KBM-7 (cell line): ENCODE data around the gene CDKL4.
A peak's percentile ranks its signal among the peaks of the same experiment; 100 is the strongest.
"Not testable (repeated sequence)": the region's sequence is repeated elsewhere in the genome, so short reads cannot be mapped to it uniquely, and the experiment has no call there.

Experiments
- DNase-seq: peaks from one replicate; pipeline ENCODE4 v3.0.0-alpha.2; 2015
- in situ Hi-C: fragments of 300-500 bp; cut with MboI; formaldehyde crosslinking; loops from 2 replicates; pipeline ENCODE4 v1.14.3; 2020; ENCODE audit warnings: low sequenced_read_pairs, low pct_unique_long_range_greater_than_20kb, mixed read lengths

CDKL4 gene

DNA sequence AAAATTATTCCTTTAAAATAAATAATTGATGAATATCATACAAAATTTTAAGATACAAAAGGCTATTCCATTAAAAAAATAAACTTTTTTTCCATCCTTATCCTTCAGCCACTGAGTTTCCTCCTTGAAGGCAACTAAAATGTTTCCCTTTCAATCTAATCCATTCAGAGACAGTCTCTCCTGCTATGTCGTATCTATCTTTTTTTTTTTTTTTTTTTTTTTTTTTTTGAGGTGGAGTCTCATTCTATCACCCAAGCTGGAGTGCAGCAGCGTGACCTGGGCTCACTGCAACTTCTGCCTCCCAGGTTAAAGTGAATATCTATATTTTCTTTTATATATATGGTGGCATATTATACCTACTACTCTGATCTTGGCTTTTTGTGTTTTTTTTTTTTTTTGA lies 91.3 kb downstream of the CDKL4 start:
- in situ Hi-C loops: no loop called here

DNA sequence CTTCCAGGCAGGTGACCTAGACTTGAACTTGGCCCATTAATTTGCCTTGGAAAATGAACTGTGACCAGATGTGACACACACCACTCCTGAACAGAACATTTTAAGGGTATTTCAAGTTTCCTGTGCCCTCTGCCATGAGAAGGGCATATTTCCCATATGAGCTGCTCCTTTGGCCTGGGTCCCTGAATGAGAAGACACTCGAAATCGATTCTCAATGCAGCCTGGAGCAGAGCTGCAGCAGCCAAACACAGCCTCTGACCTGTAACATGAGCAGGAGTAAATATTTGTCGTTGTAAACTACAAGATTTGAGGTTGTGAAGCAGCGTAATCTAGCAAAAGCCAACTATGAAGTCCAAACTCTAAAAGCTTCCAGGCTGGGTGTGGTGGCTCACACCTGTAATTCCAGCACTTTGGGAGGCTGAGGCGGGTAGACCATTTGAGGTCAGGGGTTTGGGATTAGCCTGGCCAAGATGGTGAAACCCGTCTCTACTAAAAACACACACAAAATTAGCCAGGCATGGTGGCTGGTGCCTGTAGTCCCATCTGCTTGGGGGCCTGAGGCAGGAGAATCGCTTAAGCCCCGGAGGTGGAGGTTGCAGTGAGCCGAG lies 92.8 kb downstream of the CDKL4 start:
- no peak for DNase-seq
- in situ Hi-C loops: no loop called here

More for the DNA sequence above, 91.3 kb downstream of the CDKL4 start:
- no peak for DNase-seq

DNA sequence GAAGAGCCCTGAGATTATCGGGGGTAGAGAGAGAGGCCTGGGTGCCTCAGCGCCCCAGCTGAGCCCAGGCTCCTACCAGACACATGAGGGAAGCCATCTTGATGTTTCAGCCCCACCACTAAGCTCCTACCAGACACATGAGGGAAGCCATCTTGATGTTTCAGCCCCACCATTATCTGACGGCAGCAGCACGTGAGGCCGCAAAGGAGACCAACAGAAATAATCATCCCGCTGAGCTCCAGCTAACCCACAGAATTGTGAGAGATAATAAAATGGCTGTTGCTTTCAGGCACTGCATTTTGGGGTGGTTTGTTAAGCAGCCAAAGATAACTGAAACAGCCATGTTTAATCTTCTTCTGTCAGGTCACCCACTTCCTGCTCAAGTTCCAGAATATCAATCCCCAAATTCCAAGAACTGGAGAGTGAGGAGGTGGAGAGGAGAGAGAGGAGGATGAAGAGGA lies 93.6 kb downstream of the CDKL4 start:
- in situ Hi-C loops: no loop called here
- peak; percentile 24 for DNase-seq

DNA sequence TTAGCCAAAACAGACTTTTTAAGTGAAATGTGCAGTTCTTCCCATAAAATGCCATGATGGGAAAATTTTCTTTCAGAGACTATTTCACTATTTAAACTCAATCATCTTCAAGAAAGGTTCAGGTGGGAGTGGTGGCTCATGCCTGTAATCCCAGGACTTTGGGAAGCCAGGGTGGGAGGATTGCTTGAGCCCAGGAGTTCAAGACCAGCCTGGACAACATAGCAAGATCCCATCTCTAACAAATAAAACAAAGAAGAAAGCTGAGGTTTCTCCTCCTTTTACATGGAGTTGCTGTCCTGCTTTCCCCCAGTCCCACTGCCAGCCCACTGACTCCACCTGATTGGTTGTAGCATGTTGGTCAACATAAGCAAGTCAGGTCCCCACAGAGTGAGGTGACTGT lies 97.1 kb downstream of the CDKL4 start:
- no peak for DNase-seq
- in situ Hi-C loops: no loop called here

DNA sequence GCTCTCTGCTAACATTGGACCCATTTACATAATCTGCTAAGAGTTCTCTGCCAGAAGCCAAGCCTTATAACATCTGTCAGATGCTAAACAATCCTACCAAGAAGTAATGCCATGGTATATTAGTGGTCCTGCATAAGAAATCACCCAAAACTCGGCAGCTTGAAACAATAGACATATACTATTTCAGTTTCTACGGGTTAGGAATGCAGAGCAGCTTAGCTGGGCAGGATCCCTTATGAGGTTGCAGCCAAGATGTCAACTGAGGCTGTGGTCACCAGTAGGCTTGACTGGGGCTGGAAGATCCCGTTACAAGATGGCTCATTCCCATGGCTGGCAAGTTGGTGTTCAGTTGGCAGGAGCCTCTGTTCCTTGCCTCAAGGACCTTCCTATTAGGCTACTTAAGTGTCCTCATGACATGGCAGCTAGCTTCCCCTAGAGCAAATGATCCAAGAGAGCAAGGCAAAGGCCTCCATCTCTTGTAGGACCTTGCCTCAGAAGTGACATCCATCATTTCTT lies 97.8 kb downstream of the CDKL4 start:
- DNase-seq: no peak
- in situ Hi-C loops: no loop called here

GRCh38 chr2:39144416-39144815 lies 99.4 kb downstream of the CDKL4 start:
- no peak for DNase-seq
- in situ Hi-C loops: no loop called here

GRCh38 chr2:39142904-39143605 lies 100.7 kb downstream of the CDKL4 start:
- in situ Hi-C loops: no loop called here
- peak; percentile 21 for DNase-seq

GRCh38 chr2:39141334-39142271 lies 102.2 kb downstream of the CDKL4 start:
- in situ Hi-C loops: no loop called here
- DNase-seq: peak; percentile 28

GRCh38 chr2:39140948-39141333 lies 102.8 kb downstream of the CDKL4 start:
- DNase-seq, in situ Hi-C loops: not testable (repeated sequence)

DNA sequence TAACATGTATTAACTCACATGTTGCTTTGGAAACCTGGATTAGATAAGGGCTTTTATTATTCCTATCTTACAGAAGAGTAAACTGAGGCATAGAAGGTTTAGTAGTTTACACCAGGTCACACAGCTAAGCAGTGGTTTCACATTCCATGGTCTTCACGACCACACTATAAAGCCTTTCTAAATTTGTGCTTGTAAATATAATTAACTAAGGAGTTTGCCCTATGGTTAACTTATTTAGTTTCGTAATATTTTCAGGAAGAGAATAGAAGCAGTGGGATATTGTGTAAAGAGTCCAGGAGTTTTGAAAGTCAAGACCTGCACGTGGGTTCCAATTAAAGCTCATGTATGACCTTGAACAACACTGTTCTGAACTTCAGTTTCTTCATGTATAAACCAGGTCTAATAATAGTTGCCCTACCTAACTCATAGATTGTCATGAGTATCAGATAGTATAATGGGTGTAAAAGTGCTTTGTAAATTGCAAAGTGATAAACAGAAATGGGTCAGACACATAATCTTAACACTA lies 103.4 kb downstream of the CDKL4 start:
- DNase-seq: no peak
- in situ Hi-C loops: no loop called here

- DNase-seq: no peak
- in situ Hi-C loops: no loop called here
Observed at GRCh38 chr2:39139511-39140237, 104.1 kb downstream of the CDKL4 start.

DNA sequence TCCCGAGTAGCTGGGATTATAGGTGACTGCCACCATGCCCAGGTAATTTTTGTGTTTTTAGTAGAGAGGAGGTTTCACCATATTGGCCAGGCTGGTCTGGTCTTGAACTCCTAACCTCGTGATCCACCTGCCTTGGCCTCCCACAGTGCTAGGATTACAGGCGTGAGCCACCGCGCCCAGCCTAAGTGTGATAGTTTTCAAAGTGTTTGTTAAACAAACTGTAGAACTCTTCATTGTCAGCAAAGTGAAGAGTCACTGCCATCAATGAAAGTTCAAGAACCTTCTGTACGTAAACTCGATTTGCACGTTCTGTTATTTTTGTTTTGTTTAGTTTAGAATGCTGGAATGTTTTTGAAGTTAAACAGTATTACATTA lies 104.9 kb downstream of the CDKL4 start:
- in situ Hi-C loops: no loop called here

DNA sequence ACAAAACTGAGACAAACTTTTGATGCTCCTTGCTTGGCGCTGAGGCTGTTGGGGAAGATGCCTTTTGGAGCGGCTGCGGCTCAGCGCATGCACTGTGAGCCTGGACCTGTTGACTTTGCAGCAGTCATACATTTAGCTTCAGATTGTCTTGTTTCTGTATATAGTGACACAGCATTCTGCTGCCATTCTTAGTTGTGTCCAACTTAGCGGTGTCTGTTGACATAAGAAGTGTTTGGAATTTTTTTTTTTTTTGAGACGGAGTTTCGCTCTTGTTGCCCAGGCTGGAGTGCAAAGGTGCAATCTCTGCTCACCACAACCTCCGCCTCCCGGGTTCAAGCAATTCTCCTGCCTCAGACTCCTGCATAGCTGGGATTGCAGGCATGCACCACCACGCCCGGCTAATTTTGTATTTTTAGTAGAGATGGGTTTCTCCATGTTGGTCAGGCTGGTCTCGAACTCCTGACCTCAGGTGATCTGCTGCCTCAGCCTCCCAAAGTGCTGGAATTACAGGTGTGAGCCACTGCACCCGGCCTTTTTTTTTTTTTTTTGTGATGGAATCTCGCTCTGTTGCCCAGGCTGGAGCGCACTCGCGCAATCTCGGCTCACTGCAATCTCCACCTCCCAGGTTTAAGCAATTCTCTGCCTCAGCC lies 105.5 kb downstream of the CDKL4 start:
- in situ Hi-C loops, DNase-seq: not testable (repeated sequence)

More for the DNA sequence above, 104.9 kb downstream of the CDKL4 start:
- no peak for DNase-seq

DNA sequence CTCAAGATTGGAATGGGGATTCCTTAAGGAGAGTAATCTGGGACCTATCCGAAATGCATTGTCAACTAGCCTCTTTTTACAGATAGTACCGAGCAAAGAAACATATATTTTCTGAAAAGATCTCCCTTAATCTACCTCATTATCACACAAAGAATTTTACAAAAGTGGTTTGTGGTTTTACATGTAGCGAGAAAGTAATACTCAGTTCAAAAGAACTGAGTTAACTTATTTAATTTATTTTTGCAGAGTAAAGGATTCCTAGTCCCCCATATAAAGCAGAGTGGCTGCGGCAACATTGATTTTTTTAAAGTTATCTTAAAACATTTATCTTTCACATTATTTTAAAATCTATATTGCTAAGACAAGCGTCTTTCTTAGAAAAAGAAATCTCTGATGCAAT lies 107.0 kb downstream of the CDKL4 start:
- no peak for DNase-seq
- in situ Hi-C loops: no loop called here

DNA sequence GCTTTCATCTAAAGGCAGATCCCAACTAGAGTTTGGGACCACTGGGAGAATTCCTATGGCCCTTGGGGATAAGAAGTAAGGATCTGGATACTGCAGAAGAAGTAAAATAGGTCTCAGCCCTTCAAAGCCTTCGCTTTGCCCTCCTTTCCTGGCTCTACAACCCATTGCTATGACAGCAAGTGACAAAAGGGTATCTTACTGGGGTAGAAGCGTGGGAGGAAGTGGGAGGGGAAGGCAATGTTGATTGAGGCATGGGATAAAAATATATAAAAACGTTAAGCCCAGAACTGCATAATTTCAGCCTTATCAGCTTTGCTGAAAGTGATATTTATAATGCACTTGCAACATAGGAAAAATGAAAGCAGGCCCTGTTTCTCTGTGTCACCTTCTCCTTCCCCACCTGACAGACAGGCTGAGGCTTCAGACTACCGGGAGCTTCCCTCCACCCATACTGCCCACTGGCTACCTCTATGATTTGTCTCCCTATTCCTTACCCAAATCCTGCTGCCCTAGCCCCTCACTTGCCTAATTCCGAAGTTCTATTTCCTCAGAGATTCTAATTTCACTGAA lies 108.0 kb downstream of the CDKL4 start:
- DNase-seq: peak; percentile 46
- in situ Hi-C loops: no loop called here

DNA sequence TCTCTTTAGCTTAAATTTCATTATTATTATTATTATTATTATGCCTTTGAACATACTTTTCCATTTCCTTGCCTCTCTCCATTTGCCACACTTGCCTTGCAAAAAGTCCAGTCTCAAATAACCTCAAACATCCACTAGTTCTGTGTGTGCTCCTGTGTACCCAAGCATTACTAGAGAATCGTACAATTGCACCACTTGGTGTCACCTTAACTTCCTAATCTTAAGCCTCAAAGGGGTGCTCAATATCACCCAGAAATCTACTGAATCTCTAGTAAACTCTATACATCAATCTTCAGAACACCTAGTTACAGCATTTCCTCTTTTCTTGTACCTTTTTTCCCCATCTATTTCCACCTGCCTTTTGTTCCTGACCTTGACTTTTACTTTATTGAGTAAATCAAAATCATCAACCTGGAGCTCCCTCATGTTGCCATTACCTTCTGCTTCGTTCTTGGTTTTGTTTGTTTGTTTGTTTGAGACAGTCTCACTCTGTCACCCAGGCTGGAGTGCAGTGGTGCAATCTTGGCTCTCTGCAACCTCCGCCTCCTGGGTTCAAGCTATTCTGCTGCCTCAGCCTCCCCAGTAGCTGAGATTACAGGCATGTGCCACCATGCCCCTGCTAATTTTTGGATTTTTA lies 110.4 kb downstream of the CDKL4 start:
- in situ Hi-C loops: no loop called here
- no peak for DNase-seq

- no peak for DNase-seq
- in situ Hi-C loops: no loop called here
Observed at GRCh38 chr2:39128919-39129391, 114.8 kb downstream of the CDKL4 start.
